Limb (tissue), 2 donors: ENCODE measurements around the gene RGS2.
A peak's percentile ranks its signal among the peaks of the same experiment; 100 is the strongest.

Experiments
- DNase-seq, 2 donors: peaks; one replicate each; pipeline ENCODE4 v3.0.0-alpha.2; 2016; ENCODE audit errors: extremely low spot score in 2 of 2

Gene RGS2, protein sequence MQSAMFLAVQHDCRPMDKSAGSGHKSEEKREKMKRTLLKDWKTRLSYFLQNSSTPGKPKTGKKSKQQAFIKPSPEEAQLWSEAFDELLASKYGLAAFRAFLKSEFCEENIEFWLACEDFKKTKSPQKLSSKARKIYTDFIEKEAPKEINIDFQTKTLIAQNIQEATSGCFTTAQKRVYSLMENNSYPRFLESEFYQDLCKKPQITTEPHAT

DNA sequence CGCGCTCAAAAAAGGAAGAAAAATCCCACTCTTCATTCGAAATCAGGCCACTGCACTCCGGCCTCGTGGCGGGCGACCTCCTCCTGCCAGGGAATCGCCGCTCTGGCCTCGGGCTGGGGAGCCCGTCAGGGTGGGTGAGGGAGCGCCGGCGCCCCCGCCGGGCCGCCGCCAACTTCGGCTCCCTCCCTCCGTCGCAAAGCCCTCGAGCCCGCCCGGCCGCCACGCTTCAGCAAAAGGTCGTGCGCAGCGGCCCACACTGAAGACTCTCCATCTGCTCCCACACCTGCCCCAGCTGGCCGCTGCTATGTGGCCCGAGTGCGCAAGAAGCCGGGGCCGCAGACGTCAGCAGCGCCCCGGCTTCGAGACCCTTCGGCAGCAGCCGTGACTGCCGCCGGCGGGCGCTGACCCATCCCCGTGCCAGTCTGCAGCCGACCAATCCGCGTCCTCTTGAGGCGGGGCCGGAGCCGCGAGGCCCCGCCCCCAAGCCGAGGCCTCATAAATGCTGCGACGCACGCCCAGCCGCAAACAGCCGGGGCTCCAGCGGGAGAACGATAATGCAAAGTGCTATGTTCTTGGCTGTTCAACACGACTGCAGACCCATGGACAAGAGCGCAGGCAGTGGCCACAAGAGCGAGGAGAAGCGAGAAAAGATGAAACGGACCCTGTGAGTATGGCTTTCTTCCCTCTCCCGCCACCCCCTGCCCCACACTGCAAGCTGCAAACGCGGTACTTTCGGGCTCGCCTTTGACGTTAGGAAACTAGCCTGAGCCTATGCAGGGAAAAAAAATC lies at the start of gene RGS2:
RGS2 (plus strand) TSS at position 522 of the 789 bp plus-strand sequence; CDS start at position 555, 33 bp downstream.
- peak; percentile 92 to 95 for DNase-seq

- DNase-seq: no peak
These were observed 49.7 kb upstream of the RGS2 start for GRCh38 chr1:192759104-192759503.

DNA sequence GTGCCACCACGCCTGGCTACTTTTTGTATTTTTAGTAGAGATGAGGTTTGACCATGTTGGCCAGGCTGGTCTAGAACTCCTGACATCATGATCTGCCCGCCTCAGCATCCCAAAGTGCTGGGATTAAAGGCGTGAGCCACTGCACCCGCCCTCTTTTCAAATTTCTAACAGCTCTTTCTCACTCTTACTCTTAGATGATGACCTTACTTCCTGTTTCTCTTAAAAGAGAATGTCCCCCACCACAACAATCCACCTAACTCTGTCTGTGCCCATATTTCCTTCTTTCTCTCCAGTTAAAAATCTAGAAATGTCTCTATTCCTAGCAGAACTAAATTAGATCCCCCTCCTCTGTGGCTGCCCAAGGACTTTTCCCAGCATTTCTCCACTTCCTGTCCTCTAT lies 46.6 kb upstream of the RGS2 start:
- no peak for DNase-seq

DNA sequence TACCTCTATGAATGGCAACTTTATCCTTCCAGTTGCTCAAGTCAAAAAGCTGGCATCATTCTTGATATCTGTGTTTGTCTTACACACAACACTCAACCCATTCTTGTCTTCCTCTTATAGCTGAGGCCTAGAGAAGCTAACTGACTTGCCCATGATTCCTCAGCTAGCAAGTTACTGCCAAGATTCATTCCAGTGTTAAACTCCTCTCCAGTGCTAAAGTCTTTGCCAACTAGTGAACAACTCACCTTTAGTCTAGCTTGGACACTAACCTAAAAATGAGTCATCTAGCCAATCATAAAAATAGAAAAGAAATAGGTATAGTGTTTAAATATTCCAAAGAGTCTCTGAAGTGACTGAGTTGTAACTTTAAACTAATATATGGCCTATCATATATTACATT lies 45.6 kb upstream of the RGS2 start:
- DNase-seq: no peak

DNA sequence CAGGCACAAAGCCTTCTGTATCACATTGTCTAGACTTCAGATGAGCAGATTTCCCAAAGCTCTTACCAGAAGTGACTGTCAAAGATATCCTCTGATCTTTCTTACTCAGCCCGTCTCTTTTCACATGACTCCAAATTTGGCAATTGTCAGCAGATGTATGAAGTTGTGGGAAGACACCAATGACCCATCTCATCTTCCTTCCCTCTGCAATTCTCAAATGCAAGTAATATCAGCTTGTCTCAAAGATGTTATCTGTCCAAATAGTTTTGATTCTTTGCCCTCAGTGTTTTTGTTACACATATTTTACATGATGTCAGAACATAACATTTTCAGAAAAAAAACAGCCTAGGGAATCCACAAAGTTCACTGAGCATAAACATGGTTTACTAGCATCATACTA lies 45.1 kb upstream of the RGS2 start:
- no peak for DNase-seq

- no peak for DNase-seq
These were observed 44.2 kb upstream of the RGS2 start for GRCh38 chr1:192764675-192765074.

DNA sequence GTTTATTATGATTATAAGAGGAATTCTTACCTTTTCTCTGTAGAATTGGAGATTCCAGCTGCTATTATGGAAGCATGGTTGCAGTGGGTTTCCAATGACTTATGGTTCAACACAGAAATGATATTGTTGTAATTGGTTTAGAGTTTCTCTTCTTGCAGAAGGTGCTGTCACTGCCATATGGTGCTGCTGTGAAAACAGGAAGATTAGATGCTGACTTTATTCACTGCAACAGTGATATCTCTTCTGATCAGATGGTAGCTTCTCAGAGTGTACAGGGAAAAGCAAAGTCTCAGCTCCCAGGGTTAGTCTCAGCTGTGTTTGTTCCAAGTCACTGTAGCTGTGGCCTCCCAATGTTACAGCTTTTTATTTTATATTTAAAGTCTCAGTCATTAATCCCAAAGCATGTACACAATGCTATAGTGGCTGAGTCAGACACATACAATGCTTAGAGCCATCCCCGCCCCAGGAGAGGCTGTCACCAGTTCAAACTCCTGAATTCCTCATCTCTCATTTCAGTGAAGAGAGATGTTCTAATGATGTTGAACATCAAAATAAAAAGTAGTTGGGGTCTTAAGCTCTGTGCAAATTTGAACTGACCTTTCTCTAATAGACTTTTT lies 42.7 kb upstream of the RGS2 start:
- no peak for DNase-seq

GRCh38 chr1:192766876-192767275 lies 42.0 kb upstream of the RGS2 start:
- no peak for DNase-seq

GRCh38 chr1:192767798-192768197 lies 41.0 kb upstream of the RGS2 start:
- no peak for DNase-seq

- no peak for DNase-seq
These were observed 40.4 kb upstream of the RGS2 start for GRCh38 chr1:192768463-192768862.

DNA sequence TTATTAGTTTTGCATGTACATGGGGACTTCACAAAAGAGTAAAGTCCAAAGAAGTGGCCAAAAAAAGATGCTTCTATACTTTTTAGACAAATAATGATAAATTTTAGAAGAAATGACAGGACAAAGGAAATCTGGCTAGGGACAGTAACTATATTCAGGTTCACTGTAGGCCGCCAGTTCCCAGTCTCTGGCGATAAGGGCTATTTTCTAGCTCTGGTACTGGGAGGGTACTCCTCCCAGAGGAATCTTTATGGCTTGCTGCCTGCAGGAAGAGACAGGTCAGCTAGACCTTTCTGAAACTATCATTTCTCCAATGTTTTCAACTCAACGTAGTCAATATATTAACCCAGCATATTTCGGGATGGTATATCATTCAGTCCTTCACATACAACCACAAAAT lies 37.5 kb upstream of the RGS2 start:
- DNase-seq: no peak

DNA sequence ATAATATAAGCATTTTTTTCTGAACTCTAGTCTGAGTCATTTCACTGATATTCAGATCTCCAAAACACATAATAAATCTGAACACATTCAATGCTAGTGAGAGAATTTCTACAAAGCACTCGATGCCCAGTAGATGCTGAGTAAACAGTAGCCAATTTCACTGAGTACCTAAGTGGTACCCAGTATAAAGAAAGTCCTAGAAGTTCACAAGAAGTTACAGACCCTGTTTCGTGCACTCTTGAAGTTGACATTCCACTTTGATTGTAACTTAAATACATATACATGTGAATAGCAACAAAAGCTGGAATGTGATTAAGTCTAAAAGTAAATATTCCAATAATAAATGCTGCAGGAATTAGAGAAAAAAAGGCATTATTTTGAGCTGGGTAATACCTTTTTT lies 33.2 kb upstream of the RGS2 start:
- DNase-seq: no peak

- DNase-seq: no peak
These were observed 32.6 kb upstream of the RGS2 start for GRCh38 chr1:192776206-192776605.

- DNase-seq: no peak
These were observed 31.8 kb upstream of the RGS2 start for GRCh38 chr1:192776998-192777397.

DNA sequence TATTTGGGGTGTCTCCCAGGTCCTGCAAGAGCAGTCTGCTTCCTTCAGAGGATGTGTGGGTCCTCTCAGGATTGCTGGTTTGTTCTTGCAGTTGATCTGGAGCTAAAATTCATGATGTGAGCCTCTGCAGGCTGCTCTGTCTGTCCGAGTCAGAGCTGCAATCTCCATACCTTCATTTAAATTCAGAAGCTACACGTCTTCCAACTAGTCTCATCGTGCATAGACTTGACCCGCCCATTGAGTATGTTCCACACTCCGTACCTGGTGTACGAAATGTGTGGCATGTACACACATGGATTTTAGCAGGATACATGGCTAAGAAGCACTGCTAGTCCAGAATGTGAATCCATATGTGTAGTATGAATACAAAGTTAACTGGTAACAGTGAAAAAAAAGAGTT lies 25.0 kb upstream of the RGS2 start:
- DNase-seq: no peak

DNA sequence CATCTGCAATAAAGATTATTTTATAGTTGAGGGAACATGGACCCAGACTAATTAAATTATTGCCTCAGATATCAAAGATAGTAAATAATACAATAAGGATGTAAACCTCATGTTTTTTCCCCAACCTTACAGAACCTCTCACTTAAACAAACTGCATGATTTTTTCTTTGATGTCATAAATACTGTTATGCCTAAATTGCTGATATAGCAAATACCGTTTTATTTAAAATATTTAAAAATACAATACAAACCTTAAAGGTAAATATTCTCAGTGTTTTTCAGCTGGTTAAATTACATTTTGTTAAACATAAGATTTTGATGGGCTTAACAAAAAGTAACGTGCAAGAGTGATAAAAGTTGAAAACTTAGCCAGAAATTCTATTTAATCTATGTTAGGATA lies 24.4 kb upstream of the RGS2 start:
- DNase-seq: no peak

- DNase-seq: no peak
These were observed 22.3 kb upstream of the RGS2 start for GRCh38 chr1:192786576-192786975.

GRCh38 chr1:192787914-192788585 lies 20.8 kb upstream of the RGS2 start:
- DNase-seq: no peak

GRCh38 chr1:192789871-192790270 lies 19.0 kb upstream of the RGS2 start:
- no peak for DNase-seq

DNA sequence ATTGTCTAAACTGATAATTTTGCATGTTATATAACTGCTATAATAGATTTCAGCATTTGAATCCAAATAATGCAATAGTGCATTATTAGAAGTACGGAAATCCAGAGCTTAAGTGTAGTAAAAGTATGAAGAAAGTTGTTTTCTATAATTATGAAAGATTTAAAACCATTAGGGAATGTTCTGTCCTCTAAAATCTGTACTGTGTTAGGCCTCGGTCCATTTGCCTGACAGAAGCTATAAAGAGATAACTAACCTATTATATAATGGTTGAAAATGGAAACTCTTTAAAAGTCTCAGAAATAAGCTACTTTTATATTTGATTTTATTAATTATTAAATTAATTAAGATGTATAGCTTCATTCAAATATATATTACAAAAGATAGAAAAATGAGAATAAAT lies 16.2 kb upstream of the RGS2 start:
- DNase-seq: no peak

DNA sequence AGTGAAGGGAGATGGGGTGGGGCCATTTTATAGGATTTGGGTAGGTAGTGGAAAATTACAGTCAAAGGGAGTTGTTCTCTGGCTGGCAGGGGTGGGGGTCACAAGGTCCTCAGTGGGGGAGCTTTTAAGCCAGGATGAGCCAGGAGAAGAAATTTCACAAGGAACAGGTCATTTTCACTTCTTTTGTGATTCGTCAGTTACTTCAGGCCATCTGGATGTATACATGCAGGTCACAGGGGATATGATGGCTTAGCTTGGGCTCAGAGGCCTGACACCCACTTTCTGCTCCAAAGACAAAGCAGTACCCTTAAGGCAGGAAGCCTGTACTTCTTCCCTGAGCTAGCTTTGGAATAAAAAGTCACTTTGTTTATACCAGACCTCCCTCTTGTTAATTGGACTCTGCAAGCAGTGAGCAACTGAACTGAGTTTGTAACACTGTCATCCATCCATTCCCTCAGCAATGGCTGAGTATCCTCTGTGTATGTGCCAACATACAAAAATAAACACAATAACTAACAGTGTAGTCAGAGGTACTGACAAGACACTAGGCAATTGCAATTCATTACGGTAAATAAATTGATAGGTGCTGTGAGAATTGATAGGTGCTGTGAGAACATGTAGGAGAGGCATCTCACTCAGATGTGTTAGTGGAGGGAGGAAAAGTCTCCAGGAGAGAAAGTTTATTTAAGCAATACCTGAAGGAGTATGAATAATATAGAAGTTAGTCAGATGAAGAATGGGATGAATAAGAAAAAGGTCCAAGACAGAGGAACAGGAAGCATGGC lies 14.7 kb upstream of the RGS2 start:
- no peak for DNase-seq

DNA sequence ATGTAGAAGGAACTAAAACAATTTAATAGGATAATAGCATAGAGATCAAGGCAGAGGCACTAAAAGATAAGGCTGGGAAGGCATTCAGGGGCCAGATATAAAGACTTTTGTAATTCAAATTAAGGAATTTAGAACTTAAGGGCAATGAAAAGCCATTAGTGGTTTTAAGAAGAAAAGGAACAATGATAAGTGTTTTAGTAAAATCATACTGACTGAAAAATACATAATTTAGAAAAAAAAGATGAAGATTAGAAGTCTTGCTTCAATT lies 14.1 kb upstream of the RGS2 start:
- no peak for DNase-seq
